B cell (primary cell): Measurements from ENCODE around the gene GRM8.

Source experiments
- EZH2 ChIP-seq: IDR thresholded peaks from 2 replicates; pipeline ENCODE4 v1.6.1; 2012; ENCODE audit warnings: borderline replicate concordance, low read depth, mild to moderate bottlenecking, moderate library complexity, low read length; ENCODE audit not compliant: insufficient read depth, poor library complexity, severe bottlenecking
- TF ChIP-seq, protein P1 (sequence below): fragments of 200-600 bp; IDR thresholded peaks from one replicate; pipeline ENCODE4 v1.8.0; 2022; ENCODE audit warnings: antibody characterized with exemption, mild to moderate bottlenecking

DNA sequence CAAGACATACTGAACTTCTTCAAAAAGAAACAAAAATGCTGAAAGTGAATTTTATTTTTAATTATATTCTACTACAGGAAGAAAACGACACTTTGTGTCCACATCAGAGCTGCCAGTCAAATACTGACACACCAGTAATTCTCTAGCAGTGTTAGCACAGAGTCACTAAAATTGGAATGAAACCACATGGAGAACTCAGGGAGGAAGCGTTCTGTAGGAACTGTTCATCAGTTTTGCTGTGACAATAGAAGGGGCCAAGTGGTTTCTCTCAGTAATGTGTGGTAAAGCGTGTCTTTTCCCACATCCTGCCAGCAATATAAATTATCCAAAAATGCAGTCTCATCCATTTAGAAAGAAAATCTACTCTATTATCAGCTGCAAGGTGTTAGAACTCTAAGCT, 683.3 kb downstream of the GRM8 start:
- TF ChIP-seq, protein P1, sequence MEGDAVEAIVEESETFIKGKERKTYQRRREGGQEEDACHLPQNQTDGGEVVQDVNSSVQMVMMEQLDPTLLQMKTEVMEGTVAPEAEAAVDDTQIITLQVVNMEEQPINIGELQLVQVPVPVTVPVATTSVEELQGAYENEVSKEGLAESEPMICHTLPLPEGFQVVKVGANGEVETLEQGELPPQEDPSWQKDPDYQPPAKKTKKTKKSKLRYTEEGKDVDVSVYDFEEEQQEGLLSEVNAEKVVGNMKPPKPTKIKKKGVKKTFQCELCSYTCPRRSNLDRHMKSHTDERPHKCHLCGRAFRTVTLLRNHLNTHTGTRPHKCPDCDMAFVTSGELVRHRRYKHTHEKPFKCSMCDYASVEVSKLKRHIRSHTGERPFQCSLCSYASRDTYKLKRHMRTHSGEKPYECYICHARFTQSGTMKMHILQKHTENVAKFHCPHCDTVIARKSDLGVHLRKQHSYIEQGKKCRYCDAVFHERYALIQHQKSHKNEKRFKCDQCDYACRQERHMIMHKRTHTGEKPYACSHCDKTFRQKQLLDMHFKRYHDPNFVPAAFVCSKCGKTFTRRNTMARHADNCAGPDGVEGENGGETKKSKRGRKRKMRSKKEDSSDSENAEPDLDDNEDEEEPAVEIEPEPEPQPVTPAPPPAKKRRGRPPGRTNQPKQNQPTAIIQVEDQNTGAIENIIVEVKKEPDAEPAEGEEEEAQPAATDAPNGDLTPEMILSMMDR: no peak
- TF ChIP-seq EZH2: no peak
